A549 (cell line): ENCODE measurements around the gene NSMF.

Source experiments
- BCL3 ChIP-seq: fragments of >200 bp; sonication (Bioruptor Twin); formaldehyde crosslinking; IDR thresholded peaks from 3 replicates; pipeline ENCODE4 v1.6.1; 2016
- CBX8 ChIP-seq: fragments of 200-600 bp; sonication (generic); IDR thresholded peaks from 2 replicates; pipeline ENCODE4 v1.6.1; 2016
- EP300 ChIP-seq, 2 experiments: fragments of >200 bp; sonication (Bioruptor Twin); formaldehyde crosslinking; IDR thresholded peaks; 2 replicates in 1 of 2; 3 replicates in 1 of 2; pipeline ENCODE4 v1.6.1; 2016 to 2017
- JUNB ChIP-seq: fragments of >200 bp; sonication (Bioruptor Twin); formaldehyde crosslinking; IDR thresholded peaks from 2 replicates; pipeline ENCODE4 v1.6.1; 2016
- MAX ChIP-seq: IDR thresholded peaks from 2 replicates; pipeline ENCODE4 v1.6.1; 2012
- MYC ChIP-seq: IDR thresholded peaks from 2 replicates; pipeline ENCODE4 v1.6.1; 2012; ENCODE audit warnings: mild to moderate bottlenecking, inconsistent platforms, low read length, improper control_type of control experiment, borderline replicate concordance
- PHF8 ChIP-seq: fragments of 200-600 bp; sonication (generic); IDR thresholded peaks from 2 replicates; pipeline ENCODE4 v1.6.1; 2016; ENCODE audit warnings: low read depth, mild to moderate bottlenecking, antibody characterized with exemption, moderate library complexity, borderline replicate concordance
- POLR2A ChIP-seq: IDR thresholded peaks from 2 replicates; pipeline ENCODE4 v1.6.1; 2012; ENCODE audit warnings: mild to moderate bottlenecking, low read length
- SMC3 ChIP-seq: fragments of >200 bp; sonication (Bioruptor Twin); formaldehyde crosslinking; IDR thresholded peaks from 3 replicates; pipeline ENCODE4 v1.6.1; 2018; ENCODE audit warnings: inconsistent platforms
- ZC3H11A ChIP-seq: fragments of 450-650 bp; IDR thresholded peaks from 2 replicates; pipeline ENCODE4 v1.6.1; 2014; ENCODE audit warnings: antibody characterized with exemption, mild to moderate bottlenecking
- TF ChIP-seq, protein P1 (sequence below): fragments of >200 bp; sonication (Bioruptor Twin); formaldehyde crosslinking; IDR thresholded peaks from 3 replicates; pipeline ENCODE4 v1.5.1; 2016
- TF ChIP-seq, protein P2 (sequence below): fragments of 450-650 bp; IDR thresholded peaks from 2 replicates; pipeline ENCODE4 v1.6.1; 2014; ENCODE audit warnings: antibody characterized with exemption

DNA sequence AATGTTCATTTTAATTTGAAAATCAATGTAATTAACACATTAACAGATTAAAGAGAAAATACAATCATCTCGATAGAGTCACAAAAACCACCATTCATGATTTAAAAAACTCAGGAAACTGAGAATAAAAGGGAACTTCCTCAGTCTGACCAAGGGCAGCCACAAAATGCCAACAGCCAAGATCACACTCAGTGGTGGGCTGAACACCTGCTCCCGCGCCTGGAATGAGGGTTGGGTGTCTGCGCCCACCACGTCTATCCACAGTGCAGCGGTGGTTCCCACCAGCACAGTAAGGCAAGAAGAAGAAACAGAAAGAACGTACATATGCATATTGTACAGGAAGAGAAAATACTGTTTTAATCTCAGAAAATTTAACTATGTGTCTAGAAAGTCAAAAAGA, 11.7 kb upstream of the NSMF start:
- TF ChIP-seq MAX (no peak), CBX8 (no peak), BCL3 (no peak), MYC (no peak), PHF8 (no peak), ZC3H11A (no peak), EP300 (IDR thresholded peaks at IDR 0.05) (no peak), POLR2A (no peak), JUNB (no peak), SMC3 (no peak)
- TF ChIP-seq, protein P1, sequence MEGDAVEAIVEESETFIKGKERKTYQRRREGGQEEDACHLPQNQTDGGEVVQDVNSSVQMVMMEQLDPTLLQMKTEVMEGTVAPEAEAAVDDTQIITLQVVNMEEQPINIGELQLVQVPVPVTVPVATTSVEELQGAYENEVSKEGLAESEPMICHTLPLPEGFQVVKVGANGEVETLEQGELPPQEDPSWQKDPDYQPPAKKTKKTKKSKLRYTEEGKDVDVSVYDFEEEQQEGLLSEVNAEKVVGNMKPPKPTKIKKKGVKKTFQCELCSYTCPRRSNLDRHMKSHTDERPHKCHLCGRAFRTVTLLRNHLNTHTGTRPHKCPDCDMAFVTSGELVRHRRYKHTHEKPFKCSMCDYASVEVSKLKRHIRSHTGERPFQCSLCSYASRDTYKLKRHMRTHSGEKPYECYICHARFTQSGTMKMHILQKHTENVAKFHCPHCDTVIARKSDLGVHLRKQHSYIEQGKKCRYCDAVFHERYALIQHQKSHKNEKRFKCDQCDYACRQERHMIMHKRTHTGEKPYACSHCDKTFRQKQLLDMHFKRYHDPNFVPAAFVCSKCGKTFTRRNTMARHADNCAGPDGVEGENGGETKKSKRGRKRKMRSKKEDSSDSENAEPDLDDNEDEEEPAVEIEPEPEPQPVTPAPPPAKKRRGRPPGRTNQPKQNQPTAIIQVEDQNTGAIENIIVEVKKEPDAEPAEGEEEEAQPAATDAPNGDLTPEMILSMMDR = no peak
- TF ChIP-seq, protein P2, sequence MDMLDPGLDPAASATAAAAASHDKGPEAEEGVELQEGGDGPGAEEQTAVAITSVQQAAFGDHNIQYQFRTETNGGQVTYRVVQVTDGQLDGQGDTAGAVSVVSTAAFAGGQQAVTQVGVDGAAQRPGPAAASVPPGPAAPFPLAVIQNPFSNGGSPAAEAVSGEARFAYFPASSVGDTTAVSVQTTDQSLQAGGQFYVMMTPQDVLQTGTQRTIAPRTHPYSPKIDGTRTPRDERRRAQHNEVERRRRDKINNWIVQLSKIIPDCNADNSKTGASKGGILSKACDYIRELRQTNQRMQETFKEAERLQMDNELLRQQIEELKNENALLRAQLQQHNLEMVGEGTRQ = no peak
